Ureter (tissue), 1 donor: ENCODE results near the gene GALNT10. TPM values are rescaled to one million over a fixed set of nuclear protein-coding genes. Genes with fewer than 3 reads are reported as not detected.

Source experiments
- DNase-seq: peaks from one replicate; pipeline ENCODE4 v3.0.0-alpha.2; 2020; ENCODE audit warnings: low spot score
- total RNA-seq: library from RNA; stranded (reverse); gene quantifications from one replicate; pipeline ENCODE4 v1.2.4, GENCODE V29; 2023
- donor health status: DM: yes; HTN: yes; CAD: no.

GALNT10 gene
- total RNA-seq, 1 donor from 2014 or later = 26.0 TPM

GRCh38 chr5:154236536-154237375 lies 46.2 kb downstream of the GALNT10 start:
- DNase-seq = no peak

GRCh38 chr5:154237376-154237743 lies 46.8 kb downstream of the GALNT10 start:
- no peak for DNase-seq

GRCh38 chr5:154237946-154238345 lies 47.4 kb downstream of the GALNT10 start:
- no peak for DNase-seq

GRCh38 chr5:154238776-154239481 lies 48.4 kb downstream of the GALNT10 start:
- no peak for DNase-seq

- no peak for DNase-seq
Measured at GRCh38 chr5:154240595-154240994, 50.1 kb downstream of the GALNT10 start.

GRCh38 chr5:154241021-154241420 lies 50.5 kb downstream of the GALNT10 start:
- no peak for DNase-seq

- no peak for DNase-seq
Measured at GRCh38 chr5:154242442-154242841, 51.9 kb downstream of the GALNT10 start.

- DNase-seq = no peak
Measured at GRCh38 chr5:154242964-154243376, 52.4 kb downstream of the GALNT10 start.

GRCh38 chr5:154243736-154244135 lies 53.2 kb downstream of the GALNT10 start:
- DNase-seq = no peak

- no peak for DNase-seq
Measured at GRCh38 chr5:154244476-154244875, 53.9 kb downstream of the GALNT10 start.

- no peak for DNase-seq
Measured at GRCh38 chr5:154248691-154249090, 58.2 kb downstream of the GALNT10 start.

- DNase-seq = no peak
Measured at GRCh38 chr5:154249826-154250225, 59.3 kb downstream of the GALNT10 start.

- no peak for DNase-seq
Measured at GRCh38 chr5:154251529-154251928, 61.0 kb downstream of the GALNT10 start.

- no peak for DNase-seq
Measured at GRCh38 chr5:154253807-154254206, 63.3 kb downstream of the GALNT10 start.

GRCh38 chr5:154254896-154255295 lies 64.4 kb downstream of the GALNT10 start:
- DNase-seq = no peak

GRCh38 chr5:154257046-154257445 lies 66.5 kb downstream of the GALNT10 start:
- no peak for DNase-seq

GRCh38 chr5:154258531-154259217 lies 68.1 kb downstream of the GALNT10 start:
- DNase-seq = no peak

GRCh38 chr5:154260224-154260927 lies 69.8 kb downstream of the GALNT10 start:
- DNase-seq = no peak

- no peak for DNase-seq
Measured at GRCh38 chr5:154262342-154262741, 71.8 kb downstream of the GALNT10 start.

- DNase-seq = no peak
Measured at GRCh38 chr5:154264549-154265196, 74.1 kb downstream of the GALNT10 start.

GRCh38 chr5:154265197-154265773 lies 74.8 kb downstream of the GALNT10 start:
- DNase-seq = no peak
